Measurements from ENCODE around the gene FBXO2. TPM values are rescaled to one million over a fixed set of nuclear protein-coding genes. Genes with fewer than 3 reads are reported as not detected.
"Not testable (repeated sequence)": the region's sequence is repeated elsewhere in the genome, so short reads cannot be mapped to it uniquely, and the experiment has no call there.

The FBXO2 gene
- polyA plus RNA-seq, 1 donor (not counting 4 experiments of a cell fraction or from before 2014, with no cell fraction given) = 42.2 TPM

DNA sequence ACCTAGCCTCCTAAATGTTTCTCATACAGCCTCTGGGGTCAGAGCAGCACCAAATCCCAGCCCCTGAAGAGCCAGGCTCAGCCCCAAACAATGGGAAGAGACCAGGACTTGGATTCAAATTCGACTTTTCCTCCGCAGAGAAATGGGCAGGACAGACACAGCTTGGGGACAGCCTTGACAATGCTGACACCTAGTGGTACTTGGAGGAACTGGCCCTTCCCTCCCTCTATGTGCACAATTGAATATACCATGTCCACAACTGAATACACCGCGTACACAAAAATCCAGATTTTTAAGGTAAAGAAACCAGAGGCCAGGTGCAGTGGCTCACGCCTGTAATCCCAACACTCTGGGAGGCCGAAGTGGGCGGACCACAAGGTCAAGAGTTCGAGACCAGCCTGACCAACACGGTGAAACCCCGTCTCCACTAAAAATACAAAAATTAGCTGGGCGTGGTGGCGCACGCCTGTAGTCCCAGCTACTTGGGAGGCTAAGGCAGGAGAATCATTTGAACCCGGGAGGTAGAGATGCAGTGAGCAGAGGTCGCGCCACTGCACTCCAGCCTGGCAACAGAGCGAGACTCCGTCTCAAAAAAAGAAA lies 11.7 kb downstream of the FBXO2 start:
- H3K9me3 ChIP-seq (ENCODE audit: control insufficient read depth, low read depth, low read length); H3K36me3 ChIP-seq (ENCODE audit: control insufficient read depth in 2 of 2, extremely low read depth in 1 of 2, insufficient read depth in 2 of 2, low read length in 2 of 2); H2AFZ ChIP-seq (ENCODE audit: control insufficient read depth, low read length); H3K27ac ChIP-seq (ENCODE audit: control insufficient read depth, insufficient read depth, low read length); H3K4me1 ChIP-seq (ENCODE audit: control insufficient read depth, extremely low read depth, insufficient read depth, low read length); H3K4me3 ChIP-seq (ENCODE audit: control insufficient read depth in 2 of 3, extremely low read depth in 1 of 3, insufficient read depth in 2 of 3, low read depth in 1 of 3, low read length in 3 of 3); H3K79me2 ChIP-seq (ENCODE audit: control insufficient read depth, insufficient read depth, low read length); dilution Hi-C loops (cut with MboI; ENCODE audit: extremely low pct_ligation_motif_present, low sequenced_read_pairs); H3K4me2 ChIP-seq (ENCODE audit: control insufficient read depth, extremely low read depth, insufficient read depth, low read depth, low read length); H4K20me1 ChIP-seq (ENCODE audit: control insufficient read depth, extremely low read depth, insufficient read depth, low read length); H3K9me1 ChIP-seq (ENCODE audit: control insufficient read depth, extremely low read depth, insufficient read depth, low read length); H3K9ac ChIP-seq (ENCODE audit: control insufficient read depth, extremely low read depth, insufficient read depth, low read length); DNase-seq (ENCODE audit: low read depth, low spot score); H3K27me3 ChIP-seq (ENCODE audit: control insufficient read depth, extremely low read depth, insufficient read depth, low read length): not testable (repeated sequence)
- peak; percentile 79 for FAIRE-seq
- TF ChIP-seq, protein P1, sequence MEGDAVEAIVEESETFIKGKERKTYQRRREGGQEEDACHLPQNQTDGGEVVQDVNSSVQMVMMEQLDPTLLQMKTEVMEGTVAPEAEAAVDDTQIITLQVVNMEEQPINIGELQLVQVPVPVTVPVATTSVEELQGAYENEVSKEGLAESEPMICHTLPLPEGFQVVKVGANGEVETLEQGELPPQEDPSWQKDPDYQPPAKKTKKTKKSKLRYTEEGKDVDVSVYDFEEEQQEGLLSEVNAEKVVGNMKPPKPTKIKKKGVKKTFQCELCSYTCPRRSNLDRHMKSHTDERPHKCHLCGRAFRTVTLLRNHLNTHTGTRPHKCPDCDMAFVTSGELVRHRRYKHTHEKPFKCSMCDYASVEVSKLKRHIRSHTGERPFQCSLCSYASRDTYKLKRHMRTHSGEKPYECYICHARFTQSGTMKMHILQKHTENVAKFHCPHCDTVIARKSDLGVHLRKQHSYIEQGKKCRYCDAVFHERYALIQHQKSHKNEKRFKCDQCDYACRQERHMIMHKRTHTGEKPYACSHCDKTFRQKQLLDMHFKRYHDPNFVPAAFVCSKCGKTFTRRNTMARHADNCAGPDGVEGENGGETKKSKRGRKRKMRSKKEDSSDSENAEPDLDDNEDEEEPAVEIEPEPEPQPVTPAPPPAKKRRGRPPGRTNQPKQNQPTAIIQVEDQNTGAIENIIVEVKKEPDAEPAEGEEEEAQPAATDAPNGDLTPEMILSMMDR (optimal IDR thresholded peaks at IDR 0.05 in 1 of 3, IDR thresholded peaks at IDR 0.05 in 1 of 3, conservative IDR thresholded peaks at IDR 0.05 in 1 of 3; ENCODE audit: extremely low read depth in 1 of 3, insufficient read depth in 2 of 3, low read length in 3 of 3) = peak; percentile 96 to 98 (median 98)

DNA sequence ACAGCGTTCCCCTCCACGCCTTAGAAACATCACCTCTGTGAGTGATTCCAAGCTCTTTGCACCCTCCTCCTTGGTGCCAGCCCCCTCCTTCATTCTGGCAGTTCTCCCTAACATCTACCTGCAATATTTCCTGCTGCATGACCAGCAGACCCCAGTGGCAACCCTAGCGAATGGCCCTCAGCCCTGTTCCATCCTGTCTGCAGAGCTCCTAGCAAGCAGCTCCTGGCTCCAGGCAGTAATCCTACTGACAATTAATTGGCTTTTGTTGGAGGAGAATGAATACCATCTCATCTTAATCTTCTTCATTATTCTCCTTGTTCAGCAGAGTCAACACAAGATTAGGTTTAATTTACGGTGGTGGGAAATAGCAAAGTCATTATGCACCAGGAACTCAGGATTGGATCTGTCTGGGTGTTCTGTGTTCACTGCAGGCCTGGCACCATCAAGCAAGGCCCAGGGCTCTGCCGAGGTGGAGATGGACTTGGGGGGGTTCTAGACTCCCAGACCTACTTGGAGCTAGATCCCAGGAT lies 12.4 kb downstream of the FBXO2 start:
- no peak for FAIRE-seq
- dilution Hi-C loops (cut with MboI; ENCODE audit: extremely low pct_ligation_motif_present, low sequenced_read_pairs) = no loop called here
- TF ChIP-seq EZH2 (IDR thresholded peaks at IDR 0.05; ENCODE audit: low read length) = no peak
- TF ChIP-seq, protein P1 (optimal IDR thresholded peaks at IDR 0.05 in 1 of 3, IDR thresholded peaks at IDR 0.05 in 1 of 3, conservative IDR thresholded peaks at IDR 0.05 in 1 of 3; ENCODE audit: extremely low read depth in 1 of 3, insufficient read depth in 2 of 3, low read length in 3 of 3) = no peak

More for the DNA sequence above, 12.4 kb downstream of the FBXO2 start:
- H3K27ac ChIP-seq (ENCODE audit: control insufficient read depth, insufficient read depth, low read length) = no peak overlapping the region
- no peak overlapping the region for H3K4me2 ChIP-seq (ENCODE audit: control insufficient read depth, extremely low read depth, insufficient read depth, low read depth, low read length)
- no peak overlapping the region for H2AFZ ChIP-seq (ENCODE audit: control insufficient read depth, low read length)
- H3K9me3 ChIP-seq (ENCODE audit: control insufficient read depth, low read depth, low read length) = no peaks in the 10 kb centered on the region
- DNase-seq (ENCODE audit: low read depth, low spot score) = no peak
- H3K9me1 ChIP-seq (ENCODE audit: control insufficient read depth, extremely low read depth, insufficient read depth, low read length) = no peaks in the 10 kb centered on the region
- H3K27me3 ChIP-seq (ENCODE audit: control insufficient read depth, extremely low read depth, insufficient read depth, low read length) = no peaks in the 10 kb centered on the region
- no peaks in the 10 kb centered on the region for H3K4me1 ChIP-seq (ENCODE audit: control insufficient read depth, extremely low read depth, insufficient read depth, low read length)
- no peaks in the 10 kb centered on the region for H3K36me3 ChIP-seq (ENCODE audit: control insufficient read depth in 2 of 2, extremely low read depth in 1 of 2, insufficient read depth in 2 of 2, low read length in 2 of 2)
- H4K20me1 ChIP-seq (ENCODE audit: control insufficient read depth, extremely low read depth, insufficient read depth, low read length) = no peaks in the 10 kb centered on the region
- no peak overlapping the region for H3K9ac ChIP-seq (ENCODE audit: control insufficient read depth, extremely low read depth, insufficient read depth, low read length)
- no peaks in the 10 kb centered on the region for H3K79me2 ChIP-seq (ENCODE audit: control insufficient read depth, insufficient read depth, low read length)
- no peak overlapping the region for H3K4me3 ChIP-seq (ENCODE audit: control insufficient read depth in 2 of 3, extremely low read depth in 1 of 3, insufficient read depth in 2 of 3, low read depth in 1 of 3, low read length in 3 of 3)

Measured in keratinocyte (primary cell).